Transverse colon (tissue), 4 donors: ENCODE measurements around the gene MPRIP.

Experiments used
- EP300 ChIP-seq: sonication (generic); formaldehyde crosslinking; IDR thresholded peaks from one replicate; pipeline ENCODE4 v1.6.1; 2017; ENCODE audit warnings: antibody characterized with exemption, low read depth
- POLR2A ChIP-seq: fragments of 450-650 bp; IDR thresholded peaks from one replicate; pipeline ENCODE4 v1.6.1; 2016; ENCODE audit warnings: antibody characterized with exemption, mild to moderate bottlenecking, moderate library complexity
- POLR2AphosphoS5 ChIP-seq, 3 donors: sonication (generic); formaldehyde crosslinking; IDR thresholded peaks; one replicate each; pipeline ENCODE4 v1.6.1; 2016; ENCODE audit warnings: antibody characterized with exemption in 3 of 3
- TF ChIP-seq, protein P1 (sequence below), 5 experiments: fragments of 200-600 bp in 3 of 5; fragments of 450-650 bp in 2 of 5; sonication (generic) in 3 of 5; IDR thresholded peaks; 1 replicate in 2 of 5; 2 replicates in 3 of 5; pipeline ENCODE4 v1.5.1; 2016 to 2017; ENCODE audit warnings: antibody characterized with exemption in 5 of 5, inconsistent platforms in 3 of 5, mild to moderate bottlenecking in 2 of 5, moderate library complexity in 1 of 5

DNA sequence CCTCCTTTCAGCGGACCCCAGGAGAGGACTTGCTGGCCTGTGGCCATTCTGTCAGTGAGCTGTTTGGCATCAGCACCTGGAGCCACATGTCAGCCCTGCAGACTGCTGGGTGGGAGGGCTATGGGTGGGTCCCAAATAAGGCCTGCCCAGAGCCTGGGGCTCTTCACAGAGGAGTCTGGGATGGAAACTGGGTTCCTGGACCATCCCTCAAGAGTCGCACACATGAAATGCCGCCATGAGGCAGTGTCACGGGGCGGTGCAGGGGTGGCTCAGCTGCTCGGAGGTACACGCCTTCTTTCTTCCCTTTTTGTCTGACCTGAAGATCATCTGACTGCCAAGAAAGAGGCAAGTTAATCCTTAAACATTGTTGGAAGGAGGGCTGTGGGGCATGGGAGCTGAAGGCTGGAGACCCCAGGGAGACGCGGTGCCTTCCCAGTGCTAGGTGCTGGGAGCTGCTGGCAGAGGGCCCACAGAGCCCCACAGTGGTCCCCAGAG is 14.8 kb downstream of the MPRIP start:
- TF ChIP-seq, protein P1, sequence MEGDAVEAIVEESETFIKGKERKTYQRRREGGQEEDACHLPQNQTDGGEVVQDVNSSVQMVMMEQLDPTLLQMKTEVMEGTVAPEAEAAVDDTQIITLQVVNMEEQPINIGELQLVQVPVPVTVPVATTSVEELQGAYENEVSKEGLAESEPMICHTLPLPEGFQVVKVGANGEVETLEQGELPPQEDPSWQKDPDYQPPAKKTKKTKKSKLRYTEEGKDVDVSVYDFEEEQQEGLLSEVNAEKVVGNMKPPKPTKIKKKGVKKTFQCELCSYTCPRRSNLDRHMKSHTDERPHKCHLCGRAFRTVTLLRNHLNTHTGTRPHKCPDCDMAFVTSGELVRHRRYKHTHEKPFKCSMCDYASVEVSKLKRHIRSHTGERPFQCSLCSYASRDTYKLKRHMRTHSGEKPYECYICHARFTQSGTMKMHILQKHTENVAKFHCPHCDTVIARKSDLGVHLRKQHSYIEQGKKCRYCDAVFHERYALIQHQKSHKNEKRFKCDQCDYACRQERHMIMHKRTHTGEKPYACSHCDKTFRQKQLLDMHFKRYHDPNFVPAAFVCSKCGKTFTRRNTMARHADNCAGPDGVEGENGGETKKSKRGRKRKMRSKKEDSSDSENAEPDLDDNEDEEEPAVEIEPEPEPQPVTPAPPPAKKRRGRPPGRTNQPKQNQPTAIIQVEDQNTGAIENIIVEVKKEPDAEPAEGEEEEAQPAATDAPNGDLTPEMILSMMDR (IDR thresholded peaks at IDR 0.05) = no peak
- no peak for TF ChIP-seq POLR2A
- TF ChIP-seq POLR2AphosphoS5 (IDR thresholded peaks at IDR 0.05) = no peak
- no peak for TF ChIP-seq EP300
